ENCODE data around the gene ASPG. TPM values are rescaled to one million over a fixed set of nuclear protein-coding genes. Genes with fewer than 3 reads are reported as not detected.

ASPG gene
- total and polyA plus RNA-seq, 2 experiments from 2014 or later: 5.9 to 20.3 TPM

- H3K79me2 ChIP-seq: no peaks in the 10 kb centered on the region
- no peaks in the 10 kb centered on the region for H3K9me3 ChIP-seq (ENCODE audit: low read depth)
- 55% methylated on average over 34 of the region's 35 CpGs for WGBS (ENCODE audit: low lambda C conversion rate, missing lambda C conversion rate)
- H3K27me3 ChIP-seq: no peaks in the 10 kb centered on the region
- DNase-seq (ENCODE audit: low spot score): peak; percentile 74
- no peaks in the 10 kb centered on the region for H3K36me3 ChIP-seq (replicated peaks; ENCODE audit: insufficient read depth, low read depth)
- H3K4me2 ChIP-seq: no peak overlapping the region
- TF ChIP-seq EZH2phosphoT487 (IDR thresholded peaks at IDR 0.05; ENCODE audit: low read depth, severe bottlenecking, unreplicated experiment) (no peak), CTCF (IDR thresholded peaks at IDR 0.05; ENCODE audit: poor library complexity) (peak; percentile 89)
- H3K4me1 ChIP-seq (ENCODE audit: insufficient read depth): no peaks in the 10 kb centered on the region
- H4K20me1 ChIP-seq (ENCODE audit: insufficient read depth, poor library complexity, severe bottlenecking): no peaks in the 10 kb centered on the region
- no peak overlapping the region for H3K27ac ChIP-seq
- H3K9me2 ChIP-seq (replicated peaks; ENCODE audit: insufficient read depth): no peaks in the 10 kb centered on the region
- no peak overlapping the region for H2AFZ ChIP-seq
- no peak overlapping the region for H3K4me3 ChIP-seq
These were observed 9.4 kb downstream of the ASPG start for GRCh38 chr14:104094709-104095425.

- no peak for DNase-seq (ENCODE audit: low spot score)
- TF ChIP-seq CTCF (IDR thresholded peaks at IDR 0.05; ENCODE audit: poor library complexity) (no peak), EZH2phosphoT487 (IDR thresholded peaks at IDR 0.05; ENCODE audit: low read depth, severe bottlenecking, unreplicated experiment) (no peak), EZH2 (IDR thresholded peaks at IDR 0.05; ENCODE audit: borderline replicate concordance) (no peak)
- H4K20me1 ChIP-seq (ENCODE audit: insufficient read depth, poor library complexity, severe bottlenecking): no peaks in the 10 kb centered on the region
- no peak overlapping the region for H3K27ac ChIP-seq
- no peak overlapping the region for H3K4me2 ChIP-seq
- no peak overlapping the region for H2AFZ ChIP-seq
- no peaks in the 10 kb centered on the region for H3K27me3 ChIP-seq
- H3K79me2 ChIP-seq: no peaks in the 10 kb centered on the region
- H3K4me1 ChIP-seq (ENCODE audit: insufficient read depth): peaks cover under 1% of the 10 kb centered on the region
- no peaks in the 10 kb centered on the region for H3K9me3 ChIP-seq (ENCODE audit: low read depth)
- 95% methylated on average over 31 of the region's 31 CpGs for WGBS (ENCODE audit: low lambda C conversion rate, missing lambda C conversion rate)
- H3K4me3 ChIP-seq: no peak overlapping the region
- H3K36me3 ChIP-seq (replicated peaks; ENCODE audit: insufficient read depth, low read depth): no peaks in the 10 kb centered on the region
- no peaks in the 10 kb centered on the region for H3K9me2 ChIP-seq (replicated peaks; ENCODE audit: insufficient read depth)
These were observed 10.2 kb downstream of the ASPG start for GRCh38 chr14:104095426-104096310.

- no peak overlapping the region for H2AFZ ChIP-seq
- DNase-seq (ENCODE audit: low spot score): no peak
- H3K27ac ChIP-seq: no peak overlapping the region
- H3K9me3 ChIP-seq (ENCODE audit: low read depth): no peaks in the 10 kb centered on the region
- H3K4me1 ChIP-seq (ENCODE audit: insufficient read depth): peaks cover 3% of the 10 kb centered on the region
- H3K4me2 ChIP-seq: no peak overlapping the region
- H4K20me1 ChIP-seq (ENCODE audit: insufficient read depth, poor library complexity, severe bottlenecking): no peaks in the 10 kb centered on the region
- no peaks in the 10 kb centered on the region for H3K9me2 ChIP-seq (replicated peaks; ENCODE audit: insufficient read depth)
- no peaks in the 10 kb centered on the region for H3K27me3 ChIP-seq
- WGBS (ENCODE audit: low lambda C conversion rate, missing lambda C conversion rate): 91% methylated on average over 14 of the region's 14 CpGs
- TF ChIP-seq EZH2 (IDR thresholded peaks at IDR 0.05; ENCODE audit: borderline replicate concordance) (no peak), CTCF (IDR thresholded peaks at IDR 0.05; ENCODE audit: poor library complexity) (no peak), EZH2phosphoT487 (IDR thresholded peaks at IDR 0.05; ENCODE audit: low read depth, severe bottlenecking, unreplicated experiment) (no peak)
- H3K36me3 ChIP-seq (replicated peaks; ENCODE audit: insufficient read depth, low read depth): no peaks in the 10 kb centered on the region
- H3K4me3 ChIP-seq: no peak overlapping the region
- no peaks in the 10 kb centered on the region for H3K79me2 ChIP-seq
These were observed 10.8 kb downstream of the ASPG start for GRCh38 chr14:104096318-104096717.

Measured in hepatocyte (in vitro differentiated cells).